GM12878 (cell line): Measurements from ENCODE around the gene ACTR5. TPM values are rescaled to one million over a fixed set of nuclear protein-coding genes. Genes with fewer than 3 reads are reported as not detected.

Experiments
- ATAC-seq: fragments of 200-7000 bp; cut with Tn5 transposase; 3 replicates; pipeline ENCODE4 v1.9.1; 2020; ENCODE audit warnings: mild to moderate bottlenecking, moderate library complexity
- BruUV-seq: library from RNA; stranded (reverse); fragments of 400-500 nt; replicated peaks from 2 replicates; lab custom pipeline; 2021; lab: Mats Ljungman, UMichigan
- CTCF ChIA-PET: fragments of 300-600 bp; sonication (Branson Sonifier 250); formaldehyde crosslinking; extraction: SDS; loops from one replicate; lab custom pipeline; 2021; ENCODE audit warnings: inconsistent platforms; lab: Yijun Ruan, JAX
- POLR2A ChIA-PET: fragments of 350-600 bp; formaldehyde crosslinking; extraction: SDS; loops from one replicate; lab custom pipeline; 2021; ENCODE audit warnings: inconsistent platforms; lab: Charles Lee
- RAD21 ChIA-PET: fragments of 300-600 bp; sonication (Branson Sonifier 250); formaldehyde crosslinking; loops from one replicate; lab custom pipeline; 2023; ENCODE audit warnings: antibody characterized with exemption; ENCODE audit not compliant: unreplicated experiment; lab: Charles Lee
- SMC1A ChIA-PET: fragments of 300-600 bp; sonication (Branson Sonifier 250); formaldehyde crosslinking; loops from one replicate; lab custom pipeline; 2023; ENCODE audit not compliant: unreplicated experiment, uncharacterized antibody; lab: Charles Lee
- DNase-seq: peaks from one replicate; pipeline ENCODE4 v3.0.0-alpha.2; 2011; ENCODE audit warnings: low read depth, low spot score
- FAIRE-seq: peaks from 3 replicates; lab custom pipeline; 2011; peaks lifted over from hg19 to GRCh38; lab: Jason Lieb, UNC
- H2AFZ ChIP-seq: 2 replicates; pipeline ENCODE4 v1.6.0; 2011; ENCODE audit warnings: low read depth, low read length, control low read depth; ENCODE audit not compliant: control insufficient read depth
- H3K27ac ChIP-seq: 2 replicates; pipeline ENCODE4 v1.5.1; 2011; ENCODE audit warnings: control low read depth; ENCODE audit not compliant: control insufficient read depth, insufficient read depth
- H3K27me3 ChIP-seq, 2 experiments: replicated peaks in 1 of 2; 2 replicates each; pipeline versions ENCODE4 v1.6.0 to v1.6.1; 2011; ENCODE audit warnings: low read length in 1 of 2; ENCODE audit not compliant: control insufficient read depth in 2 of 2, insufficient read depth in 2 of 2
- H3K36me3 ChIP-seq, 2 experiments: 2 replicates each; pipeline ENCODE4 v1.5.1; 2011; ENCODE audit warnings: low read length in 1 of 2; ENCODE audit not compliant: control insufficient read depth in 2 of 2, insufficient read depth in 2 of 2
- H3K4me1 ChIP-seq: 2 replicates; pipeline ENCODE4 v1.6.1; 2011; ENCODE audit warnings: mild to moderate bottlenecking, low read length, moderate library complexity, mixed read lengths; ENCODE audit not compliant: control insufficient read depth, insufficient read depth
- H3K4me2 ChIP-seq: 2 replicates; pipeline ENCODE4 v1.6.0; 2011; ENCODE audit warnings: control low read depth; ENCODE audit not compliant: control insufficient read depth, insufficient read depth
- H3K4me3 ChIP-seq: fragments of 200-600 bp; sonication (generic); 2 replicates; pipeline ENCODE4 v1.5.1; 2016
- H3K79me2 ChIP-seq: 2 replicates; pipeline ENCODE4 v1.6.0; 2011; ENCODE audit warnings: low read length; ENCODE audit not compliant: control insufficient read depth, insufficient read depth
- H3K9ac ChIP-seq: 2 replicates; pipeline ENCODE4 v1.8.0; 2011; ENCODE audit warnings: low read length, control low read depth, mixed read lengths; ENCODE audit not compliant: control insufficient read depth, insufficient read depth
- H3K9me3 ChIP-seq: replicated peaks from 3 replicates; pipeline ENCODE4 v1.5.1; 2011; ENCODE audit warnings: mild to moderate bottlenecking, low read length; ENCODE audit not compliant: control insufficient read depth, insufficient read depth
- H4K20me1 ChIP-seq: 2 replicates; pipeline ENCODE4 v1.6.0; 2011; ENCODE audit not compliant: control insufficient read depth, insufficient read depth
- CHD4 ChIP-seq: fragments of 200-600 bp; sonication (generic); IDR thresholded peaks from 2 replicates; pipeline ENCODE4 v1.6.1; 2016; ENCODE audit warnings: mild to moderate bottlenecking
- NKRF ChIP-seq: fragments of 450-650 bp; conservative IDR thresholded peaks from 2 replicates; pipeline ENCODE4 v1.6.1; 2017; ENCODE audit warnings: mild to moderate bottlenecking, moderate library complexity
- POLR2AphosphoS2 ChIP-seq: IDR thresholded peaks from 2 replicates; pipeline ENCODE4 v1.6.1; 2011; ENCODE audit warnings: low read depth, mild to moderate bottlenecking, low read length, improper control_type of control experiment, moderate library complexity
- SMAD1 ChIP-seq: fragments of 450-650 bp; IDR thresholded peaks from 2 replicates; pipeline ENCODE4 v1.6.1; 2018; ENCODE audit warnings: mild to moderate bottlenecking, low read depth; ENCODE audit not compliant: partially characterized antibody
- SPI1 ChIP-seq: IDR thresholded peaks from 2 replicates; pipeline ENCODE4 v1.6.1; 2011; ENCODE audit warnings: low read depth, mild to moderate bottlenecking, low read length, moderate library complexity, borderline replicate concordance; ENCODE audit not compliant: insufficient read depth
- YBX1 ChIP-seq: fragments of 450-650 bp; IDR thresholded peaks from 2 replicates; pipeline ENCODE4 v1.6.1; 2016; ENCODE audit warnings: antibody characterized with exemption
- WGBS: methylation state at CpG from one replicate; pipeline ENCODE4 v1.1.6; 2016; ENCODE audit warnings: low lambda C conversion rate; ENCODE audit not compliant: insufficient replicate concordance, insufficient coverage; ENCODE audit errors: missing lambda C conversion rate; 5-methylcytosine and 5-hydroxymethylcytosine counted together
- in situ Hi-C: fragments of 300-500 bp; cut with MboI; formaldehyde crosslinking; loops from 9 replicates; pipeline ENCODE4 v1.14.3; 2018; ENCODE audit warnings: mixed read lengths
- intact Hi-C: fragments of 100-400 bp; cut with micrococcal nuclease; formaldehyde crosslinking; loops from one replicate; pipeline ENCODE4 v1.14.2; 2022; ENCODE audit not compliant: unreplicated experiment
- polyA plus RNA-seq, 11 experiments: library from polyadenylated mRNA; depleted of rRNA in 4 of 11; unstranded in 6 of 11; stranded (reverse) in 5 of 11; fragments of >200 nt; fragmentation: Nextera tagmentation in 4 of 11; fragmentation: Illumina TruSeq in 1 of 11; extraction: Ambion mirVana in 4 of 11; extraction: Trizol in 1 of 11; gene quantifications; 1 replicate in 1 of 11; 2 replicates in 10 of 11; pipeline versions ENCODE4 v1.2.1 to v1.2.3, GENCODE V29; 2011 to 2016; ENCODE audit warnings: inconsistent platforms in 2 of 11, missing spikeins in 2 of 11, low read depth in 1 of 11
- total RNA-seq, 4 experiments: library from RNA; depleted of rRNA in 3 of 4; stranded (reverse); fragments of >200 nt in 3 of 4; fragmentation: Illumina TruSeq in 1 of 4; extraction: Trizol in 1 of 4; gene quantifications; 2 replicates each; pipeline versions ENCODE4 v1.2.1 to v1.2.3, GENCODE V29; 2013 to 2021
- TF ChIP-seq, protein P1 (sequence below): fragments of 450-650 bp; IDR thresholded peaks from 2 replicates; pipeline ENCODE4 v1.6.1; 2017; ENCODE audit warnings: mild to moderate bottlenecking, low read depth, inconsistent platforms; ENCODE audit not compliant: poor library complexity, severe bottlenecking

Gene ACTR5
- total and polyA plus RNA-seq, 10 of the 15 experiments (the other 5 are each of a cell fraction or from before 2014, with no cell fraction given): 0.52 to 14.7 (median 8.8) TPM

- DNase-seq: no peak
- ChIA-PET SMC1A (no interaction called here), CTCF (no interaction called here), RAD21 (no interaction called here), POLR2A (no interaction called here)
- Histone ChIP-seq H3K36me3 (no peaks in the 10 kb centered on the region), H4K20me1 (no peaks in the 10 kb centered on the region), H3K4me2 (no peak overlapping the region), H2AFZ (no peak overlapping the region), H3K4me3 (no peak overlapping the region), H3K79me2 (no peaks in the 10 kb centered on the region), H3K9me3 (no peaks in the 10 kb centered on the region), H3K27me3 (peaks cover 2 to 7% of the 10 kb centered on the region in 2 experiments; a peak in 3 of 4 replicates), H3K9ac (no peak overlapping the region), H3K4me1 (no peaks in the 10 kb centered on the region), H3K27ac (no peak overlapping the region)
- intact Hi-C loops: no loop called here
- TF ChIP-seq YBX1 (no peak), SPI1 (no peak), NKRF (no peak), SMAD1 (no peak), POLR2AphosphoS2 (no peak), CHD4 (no peak)
- TF ChIP-seq, protein P1, sequence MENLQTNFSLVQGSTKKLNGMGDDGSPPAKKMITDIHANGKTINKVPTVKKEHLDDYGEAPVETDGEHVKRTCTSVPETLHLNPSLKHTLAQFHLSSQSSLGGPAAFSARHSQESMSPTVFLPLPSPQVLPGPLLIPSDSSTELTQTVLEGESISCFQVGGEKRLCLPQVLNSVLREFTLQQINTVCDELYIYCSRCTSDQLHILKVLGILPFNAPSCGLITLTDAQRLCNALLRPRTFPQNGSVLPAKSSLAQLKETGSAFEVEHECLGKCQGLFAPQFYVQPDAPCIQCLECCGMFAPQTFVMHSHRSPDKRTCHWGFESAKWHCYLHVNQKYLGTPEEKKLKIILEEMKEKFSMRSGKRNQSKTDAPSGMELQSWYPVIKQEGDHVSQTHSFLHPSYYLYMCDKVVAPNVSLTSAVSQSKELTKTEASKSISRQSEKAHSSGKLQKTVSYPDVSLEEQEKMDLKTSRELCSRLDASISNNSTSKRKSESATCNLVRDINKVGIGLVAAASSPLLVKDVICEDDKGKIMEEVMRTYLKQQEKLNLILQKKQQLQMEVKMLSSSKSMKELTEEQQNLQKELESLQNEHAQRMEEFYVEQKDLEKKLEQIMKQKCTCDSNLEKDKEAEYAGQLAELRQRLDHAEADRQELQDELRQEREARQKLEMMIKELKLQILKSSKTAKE: no peak
- no peak for FAIRE-seq
- BruUV-seq: no TSS peak
- WGBS: 14% methylated on average over 4 of the region's 4 CpGs
- ATAC-seq: no peak
- in situ Hi-C loops: no loop called here
These were observed 48.1 kb upstream of the ACTR5 start for GRCh38 chr20:38700141-38700540.
